T-cell (primary cell): Measurements from ENCODE around the gene CAP2. TPM values are rescaled to one million over a fixed set of nuclear protein-coding genes. Genes with fewer than 3 reads are reported as not detected.

ENCODE experiments used
- total RNA-seq, 35 experiments: library from RNA in 6 of 35; stranded (reverse) in 6 of 35; fragments of 120-200 nt in 1 of 35; gene quantifications; one replicate each; pipeline versions ENCODE4 v1.2.1 to v1.2.4 and lab custom pipeline; 2013 to 2026

The CAP2 gene
- total RNA-seq, 5 donors from 2014 or later (not counting 1 experiment from before 2014, with no cell fraction given), result 0.20 TPM; not detected in 4

Other genes with a start within 250 kb of the CAP2 start
- under 1 TPM in 1 of 5 donors, not detected in 4; 0.19 TPM for gene RBM24, start 112.2 kb upstream of the CAP2 start, total RNA-seq
- 10 to 100 TPM; 16.1 to 21.8 (median 16.7) TPM for gene FAM8A1, start 206.7 kb downstream of the CAP2 start, total RNA-seq